ENCODE results near the gene M1AP. TPM values are rescaled to one million over a fixed set of nuclear protein-coding genes. Genes with fewer than 3 reads are reported as not detected.

M1AP gene
- total and polyA plus RNA-seq, 2 donors from 2014 or later, result 0.49 to 3.4 TPM

DNA sequence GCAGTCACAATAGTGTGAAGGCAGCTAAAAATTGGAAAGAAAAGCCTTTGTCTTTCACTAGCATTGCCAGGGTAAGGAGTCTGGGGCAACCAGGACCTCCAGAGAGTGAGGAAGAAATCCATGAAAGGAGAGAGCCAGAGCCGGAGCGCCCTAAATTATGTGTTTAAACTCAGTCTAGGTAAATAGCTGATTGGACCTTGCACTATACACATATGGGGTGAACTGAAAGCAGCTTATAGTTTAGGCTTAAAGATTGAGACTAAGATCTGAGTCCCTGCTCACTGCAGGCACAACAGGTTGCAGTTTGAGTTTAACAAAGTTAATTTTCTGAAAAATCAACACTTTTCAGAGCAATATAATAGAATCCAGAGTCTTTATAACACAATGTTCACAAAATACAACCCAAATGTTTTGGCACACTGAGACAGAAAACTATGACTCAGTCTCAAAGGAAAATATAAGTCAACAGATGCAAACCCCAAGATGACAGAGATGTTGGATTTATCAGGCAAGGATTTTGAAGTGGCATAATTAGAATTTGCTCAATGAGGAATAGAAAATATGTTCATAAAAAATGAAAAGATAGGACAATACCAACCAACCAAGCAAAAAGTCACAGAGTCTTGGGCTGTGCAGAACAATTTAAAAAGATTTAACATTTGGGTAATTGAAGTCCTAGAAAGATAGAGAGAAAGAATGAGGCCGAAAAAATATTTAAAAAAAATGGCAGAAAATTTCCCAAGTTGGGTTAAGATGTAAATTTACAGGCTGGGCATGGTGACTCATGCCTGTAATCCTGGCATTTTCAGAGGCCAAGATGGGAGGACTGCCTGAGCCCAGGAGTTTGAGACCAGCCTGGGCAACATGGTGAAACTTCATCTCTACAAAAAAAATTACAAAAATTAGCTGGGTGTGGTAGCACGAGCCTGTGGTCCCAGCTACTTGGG is 54.0 kb downstream of the M1AP start:
- FAIRE-seq (no peak), DNase-seq (no peak)
- H3K36me3 ChIP-seq (ENCODE audit: control insufficient read depth in 2 of 3, insufficient read depth in 3 of 3, low read length in 3 of 3), result no peaks in the 10 kb centered on the region
- no peak overlapping the region for H3K9ac ChIP-seq (ENCODE audit: low read length in 3 of 3)
- H3K4me1 ChIP-seq (ENCODE audit: control insufficient read depth in 2 of 3, insufficient read depth in 2 of 3, low read depth in 1 of 3, low read length in 3 of 3), result no peaks in the 10 kb centered on the region
- H3K4me3 ChIP-seq (ENCODE audit: low read length in 3 of 3), result no peak overlapping the region
- no peak overlapping the region for H3K27ac ChIP-seq (ENCODE audit: low read depth in 2 of 2, low read length in 2 of 2)
- TF ChIP-seq, protein P1, sequence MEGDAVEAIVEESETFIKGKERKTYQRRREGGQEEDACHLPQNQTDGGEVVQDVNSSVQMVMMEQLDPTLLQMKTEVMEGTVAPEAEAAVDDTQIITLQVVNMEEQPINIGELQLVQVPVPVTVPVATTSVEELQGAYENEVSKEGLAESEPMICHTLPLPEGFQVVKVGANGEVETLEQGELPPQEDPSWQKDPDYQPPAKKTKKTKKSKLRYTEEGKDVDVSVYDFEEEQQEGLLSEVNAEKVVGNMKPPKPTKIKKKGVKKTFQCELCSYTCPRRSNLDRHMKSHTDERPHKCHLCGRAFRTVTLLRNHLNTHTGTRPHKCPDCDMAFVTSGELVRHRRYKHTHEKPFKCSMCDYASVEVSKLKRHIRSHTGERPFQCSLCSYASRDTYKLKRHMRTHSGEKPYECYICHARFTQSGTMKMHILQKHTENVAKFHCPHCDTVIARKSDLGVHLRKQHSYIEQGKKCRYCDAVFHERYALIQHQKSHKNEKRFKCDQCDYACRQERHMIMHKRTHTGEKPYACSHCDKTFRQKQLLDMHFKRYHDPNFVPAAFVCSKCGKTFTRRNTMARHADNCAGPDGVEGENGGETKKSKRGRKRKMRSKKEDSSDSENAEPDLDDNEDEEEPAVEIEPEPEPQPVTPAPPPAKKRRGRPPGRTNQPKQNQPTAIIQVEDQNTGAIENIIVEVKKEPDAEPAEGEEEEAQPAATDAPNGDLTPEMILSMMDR (IDR thresholded peaks at IDR 0.05; ENCODE audit: borderline replicate concordance, extremely low read depth, insufficient read depth), result no peak
- no peaks in the 10 kb centered on the region for H3K9me3 ChIP-seq (ENCODE audit: control insufficient read depth in 2 of 3, insufficient read depth in 1 of 3, low read length in 3 of 3)
- intact Hi-C loops (cut with DNase I), result no loop called here
- H3K27me3 ChIP-seq (ENCODE audit: control insufficient read depth, insufficient read depth, low read length), result no peaks in the 10 kb centered on the region

- Histone ChIP-seq H3K9ac (ENCODE audit: low read length in 3 of 3) (no peak overlapping the region), H3K4me3 (ENCODE audit: low read length in 3 of 3) (no peak overlapping the region), H3K27ac (ENCODE audit: low read depth in 2 of 2, low read length in 2 of 2) (no peak overlapping the region), H3K27me3 (ENCODE audit: control insufficient read depth, insufficient read depth, low read length) (no peaks in the 10 kb centered on the region), H3K9me3 (ENCODE audit: control insufficient read depth in 2 of 3, insufficient read depth in 1 of 3, low read length in 3 of 3) (no peaks in the 10 kb centered on the region), H3K4me1 (ENCODE audit: control insufficient read depth in 2 of 3, insufficient read depth in 2 of 3, low read depth in 1 of 3, low read length in 3 of 3) (peaks cover 0 to 2% (median 0%) of the 10 kb centered on the region in 3 donors), H3K36me3 (ENCODE audit: control insufficient read depth in 2 of 3, insufficient read depth in 3 of 3, low read length in 3 of 3) (no peaks in the 10 kb centered on the region)
- DNase-seq, result no peak
- FAIRE-seq, result no peak
- TF ChIP-seq, protein P1 (IDR thresholded peaks at IDR 0.05; ENCODE audit: borderline replicate concordance, extremely low read depth, insufficient read depth), result no peak
- intact Hi-C loops (cut with DNase I), result loop anchor here (5.0 kb wide), 1 partner anchor 101 kb away; no protein-coding TSS in a partner anchor
Measured at GRCh38 chr2:74588664-74589063, 59.5 kb downstream of the M1AP start.

GRCh38 chr2:74587664-74588277 is 60.4 kb downstream of the M1AP start:
- DNase-seq, result peak in 4 of 5 donors; percentile 73 to 89 (median 78)
- H3K27me3 ChIP-seq (ENCODE audit: control insufficient read depth, insufficient read depth, low read length), result no peaks in the 10 kb centered on the region
- FAIRE-seq, result no peak
- no peak overlapping the region for H3K9ac ChIP-seq (ENCODE audit: low read length in 3 of 3)
- no peaks in the 10 kb centered on the region for H3K9me3 ChIP-seq (ENCODE audit: control insufficient read depth in 2 of 3, insufficient read depth in 1 of 3, low read length in 3 of 3)
- H3K27ac ChIP-seq (ENCODE audit: low read depth in 2 of 2, low read length in 2 of 2), result no peak overlapping the region
- no peaks in the 10 kb centered on the region for H3K36me3 ChIP-seq (ENCODE audit: control insufficient read depth in 2 of 3, insufficient read depth in 3 of 3, low read length in 3 of 3)
- TF ChIP-seq, protein P1 (IDR thresholded peaks at IDR 0.05; ENCODE audit: borderline replicate concordance, extremely low read depth, insufficient read depth), result peak; percentile 69
- intact Hi-C loops (cut with DNase I), result loop anchor here (5.0 kb wide), 1 partner anchor 100 kb away; no protein-coding TSS in a partner anchor
- H3K4me1 ChIP-seq (ENCODE audit: control insufficient read depth in 2 of 3, insufficient read depth in 2 of 3, low read depth in 1 of 3, low read length in 3 of 3), result peaks cover 0 to 2% (median 0%) of the 10 kb centered on the region in 3 donors
- no peak overlapping the region for H3K4me3 ChIP-seq (ENCODE audit: low read length in 3 of 3)

Measured in kidney (tissue), 14 donors.